MM.1S (cell line): Measurements from ENCODE around the gene JTB.

Source experiments
- CTCF ChIP-seq: fragments of 300-600 bp; sonication (generic); IDR thresholded peaks from 2 replicates; pipeline ENCODE4 v1.5.1; 2016; ENCODE audit warnings: antibody characterized with exemption, low read length, mixed read lengths
- EZH2phosphoT487 ChIP-seq: fragments of 300-600 bp; sonication (generic); IDR thresholded peaks from 2 replicates; pipeline ENCODE4 v1.6.1; 2018; ENCODE audit warnings: antibody characterized with exemption, low read length

GRCh38 chr1:153978274-153978909, 918 bp upstream of the JTB start:
- no peak for TF ChIP-seq CTCF
- no peak for TF ChIP-seq EZH2phosphoT487
